Neural crest cell (in vitro differentiated cells): ENCODE results near the gene TLK1. TPM values are rescaled to one million over a fixed set of nuclear protein-coding genes. Genes with fewer than 3 reads are reported as not detected.

Source experiments
- DNase-seq: peaks from one replicate; pipeline ENCODE4 v3.0.0; 2021; ENCODE audit warnings: low read depth, mixed read lengths, low spot score
- H3K27ac Mint-ChIP-seq: one replicate; pipeline ENCODE4 v1.8.0; 2021; ENCODE audit warnings: mild to moderate bottlenecking, mixed read lengths; ENCODE audit not compliant: unreplicated experiment
- H3K27me3 Mint-ChIP-seq: 2 replicates; pipeline ENCODE4 v1.8.0; 2021; ENCODE audit warnings: low read depth, mild to moderate bottlenecking, mixed read lengths
- H3K36me3 Mint-ChIP-seq: 2 replicates; pipeline ENCODE4 v1.8.0; 2021; ENCODE audit warnings: low read depth, mild to moderate bottlenecking, mixed read lengths
- H3K4me1 Mint-ChIP-seq: 2 replicates; pipeline ENCODE4 v1.8.0; 2021; ENCODE audit warnings: mixed read lengths
- H3K4me3 Mint-ChIP-seq: one replicate; pipeline ENCODE4 v1.8.0; 2021; ENCODE audit warnings: mild to moderate bottlenecking, mixed read lengths
- H3K9me3 Mint-ChIP-seq: 2 replicates; pipeline ENCODE4 v1.8.0; 2021; ENCODE audit warnings: mixed read lengths
- CTCF ChIP-seq: fragments of 200-600 bp; sonication (generic); conservative IDR thresholded peaks from 2 replicates; pipeline ENCODE4 v1.5.0; 2021; ENCODE audit warnings: antibody characterized with exemption, mild to moderate bottlenecking
- total RNA-seq: library from RNA; stranded (reverse); gene quantifications from 2 replicates; pipeline ENCODE4 v1.2.1, GENCODE V29; 2021

The TLK1 gene
- total RNA-seq, 1 donor from 2014 or later, result 65.5 TPM

GRCh38 chr2:170950221-170950761 is 210.4 kb downstream of the TLK1 start:
- no peak for TF ChIP-seq CTCF
- no peak overlapping the region for H3K4me3 Mint-ChIP-seq
- no peaks in the 10 kb centered on the region for H3K9me3 Mint-ChIP-seq
- DNase-seq, result no peak
- no peaks in the 10 kb centered on the region for H3K27me3 Mint-ChIP-seq
- H3K36me3 Mint-ChIP-seq, result peaks cover 33% of the 10 kb centered on the region
- peaks cover 6% of the 10 kb centered on the region for H3K4me1 Mint-ChIP-seq
- no peak overlapping the region for H3K27ac Mint-ChIP-seq

- H3K27ac Mint-ChIP-seq, result no peak overlapping the region
- H3K4me3 Mint-ChIP-seq, result no peak overlapping the region
- TF ChIP-seq CTCF, result no peak
- H3K27me3 Mint-ChIP-seq, result no peaks in the 10 kb centered on the region
- H3K4me1 Mint-ChIP-seq, result peaks cover 6% of the 10 kb centered on the region
- no peaks in the 10 kb centered on the region for H3K9me3 Mint-ChIP-seq
- DNase-seq, result no peak
- H3K36me3 Mint-ChIP-seq, result peaks cover 25% of the 10 kb centered on the region
Observed at GRCh38 chr2:170949415-170949814, 211.3 kb downstream of the TLK1 start.

GRCh38 chr2:170944545-170944944 is 216.1 kb downstream of the TLK1 start:
- H3K27ac Mint-ChIP-seq, result no peak overlapping the region
- DNase-seq, result no peak
- H3K4me1 Mint-ChIP-seq, result peaks cover 10% of the 10 kb centered on the region
- H3K9me3 Mint-ChIP-seq, result no peaks in the 10 kb centered on the region
- no peak for TF ChIP-seq CTCF
- H3K27me3 Mint-ChIP-seq, result no peaks in the 10 kb centered on the region
- no peaks in the 10 kb centered on the region for H3K36me3 Mint-ChIP-seq
- H3K4me3 Mint-ChIP-seq, result no peak overlapping the region

- Mint-ChIP-seq H3K36me3 (no peaks in the 10 kb centered on the region), H3K27me3 (no peaks in the 10 kb centered on the region), H3K9me3 (no peaks in the 10 kb centered on the region), H3K4me3 (no peak overlapping the region), H3K27ac (no peak overlapping the region), H3K4me1 (peaks cover 10% of the 10 kb centered on the region)
- no peak for TF ChIP-seq CTCF
- DNase-seq, result no peak
Observed at GRCh38 chr2:170943596-170943995, 217.1 kb downstream of the TLK1 start.

GRCh38 chr2:170943041-170943440 is 217.7 kb downstream of the TLK1 start:
- H3K9me3 Mint-ChIP-seq, result no peaks in the 10 kb centered on the region
- DNase-seq, result no peak
- H3K27me3 Mint-ChIP-seq, result no peaks in the 10 kb centered on the region

More at GRCh38 chr2:170943041-170943440, 217.7 kb downstream of the TLK1 start:
- H3K27ac Mint-ChIP-seq, result no peak overlapping the region
- no peak overlapping the region for H3K4me3 Mint-ChIP-seq
- TF ChIP-seq CTCF, result no peak
- peaks cover 10% of the 10 kb centered on the region for H3K4me1 Mint-ChIP-seq
- no peaks in the 10 kb centered on the region for H3K36me3 Mint-ChIP-seq
